Hepatic stellate cell (primary cell): ENCODE measurements around the gene ZNHIT2.
"Not testable (repeated sequence)": the region's sequence is repeated elsewhere in the genome, so short reads cannot be mapped to it uniquely, and the experiment has no call there.

Experiments used
- DNase-seq: peaks from one replicate; pipeline ENCODE4 v3.0.0; 2011; ENCODE audit warnings: low spot score

ZNHIT2 gene

GRCh38 chr11:65119670-65119995 is 2.1 kb upstream of the ZNHIT2 start:
- no peak for DNase-seq

- DNase-seq = not testable (repeated sequence)
Observed at GRCh38 chr11:65118891-65119669, 1.6 kb upstream of the ZNHIT2 start.

GRCh38 chr11:65118097-65118837 is 766 bp upstream of the ZNHIT2 start:
- DNase-seq = no peak

GRCh38 chr11:65116370-65117205 is 913 bp downstream of the ZNHIT2 start:
- DNase-seq = no peak

DNA sequence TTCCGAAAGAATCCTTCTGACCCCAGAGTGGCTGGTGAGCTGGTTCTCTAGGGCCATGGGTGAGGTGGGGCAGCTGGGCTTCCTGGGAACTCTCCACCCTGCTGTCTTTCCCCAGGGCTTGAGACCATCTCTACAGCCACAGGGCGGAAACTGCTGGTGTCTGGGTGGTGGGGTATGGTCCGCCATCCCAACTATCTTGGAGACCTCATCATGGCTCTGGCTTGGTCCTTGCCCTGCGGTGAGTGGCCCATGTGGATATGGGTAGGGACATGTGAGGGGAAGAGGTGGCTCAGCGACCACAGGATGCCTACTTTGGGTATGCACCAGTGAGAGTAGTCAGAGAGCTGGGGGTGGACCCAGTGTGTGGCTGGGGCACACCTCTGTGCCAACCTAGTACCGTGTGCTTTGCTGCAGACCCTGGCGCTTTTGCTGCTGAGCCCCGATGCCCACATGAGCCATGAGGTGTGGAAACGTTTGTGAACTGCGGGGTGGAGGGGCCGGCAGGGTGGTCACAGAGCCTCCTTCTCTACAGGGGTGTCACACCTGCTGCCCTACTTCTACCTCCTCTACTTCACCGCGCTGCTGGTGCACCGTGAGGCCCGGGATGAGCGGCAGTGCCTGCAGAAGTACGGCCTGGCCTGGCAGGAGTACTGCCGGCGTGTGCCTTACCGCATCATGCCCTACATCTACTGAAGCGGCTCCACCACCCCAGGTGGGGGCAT is 2.0 kb downstream of the ZNHIT2 start:
- DNase-seq = no peak

GRCh38 chr11:65114538-65115171 is 2.8 kb downstream of the ZNHIT2 start:
- DNase-seq = no peak

- DNase-seq = no peak
Observed at GRCh38 chr11:65113839-65114238, 3.7 kb downstream of the ZNHIT2 start.

DNA sequence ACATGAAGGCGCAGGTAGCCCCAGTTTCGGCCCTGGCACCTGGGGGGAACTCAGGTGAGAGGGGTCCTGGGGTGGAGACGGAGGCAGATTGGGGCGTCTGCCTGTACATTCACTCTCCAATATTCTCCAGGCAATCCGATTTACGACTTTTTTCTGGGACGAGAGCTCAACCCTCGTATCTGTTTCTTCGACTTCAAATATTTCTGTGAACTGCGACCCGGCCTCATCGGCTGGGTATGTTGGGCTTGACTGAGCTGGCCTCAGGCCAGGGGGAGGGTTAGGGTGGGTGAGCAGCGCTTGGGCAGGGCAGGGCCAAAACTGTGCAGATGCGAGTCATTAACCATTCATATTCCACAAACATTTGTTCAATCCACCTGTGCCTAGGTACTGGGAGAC is 4.1 kb downstream of the ZNHIT2 start:
- DNase-seq = no peak

DNA sequence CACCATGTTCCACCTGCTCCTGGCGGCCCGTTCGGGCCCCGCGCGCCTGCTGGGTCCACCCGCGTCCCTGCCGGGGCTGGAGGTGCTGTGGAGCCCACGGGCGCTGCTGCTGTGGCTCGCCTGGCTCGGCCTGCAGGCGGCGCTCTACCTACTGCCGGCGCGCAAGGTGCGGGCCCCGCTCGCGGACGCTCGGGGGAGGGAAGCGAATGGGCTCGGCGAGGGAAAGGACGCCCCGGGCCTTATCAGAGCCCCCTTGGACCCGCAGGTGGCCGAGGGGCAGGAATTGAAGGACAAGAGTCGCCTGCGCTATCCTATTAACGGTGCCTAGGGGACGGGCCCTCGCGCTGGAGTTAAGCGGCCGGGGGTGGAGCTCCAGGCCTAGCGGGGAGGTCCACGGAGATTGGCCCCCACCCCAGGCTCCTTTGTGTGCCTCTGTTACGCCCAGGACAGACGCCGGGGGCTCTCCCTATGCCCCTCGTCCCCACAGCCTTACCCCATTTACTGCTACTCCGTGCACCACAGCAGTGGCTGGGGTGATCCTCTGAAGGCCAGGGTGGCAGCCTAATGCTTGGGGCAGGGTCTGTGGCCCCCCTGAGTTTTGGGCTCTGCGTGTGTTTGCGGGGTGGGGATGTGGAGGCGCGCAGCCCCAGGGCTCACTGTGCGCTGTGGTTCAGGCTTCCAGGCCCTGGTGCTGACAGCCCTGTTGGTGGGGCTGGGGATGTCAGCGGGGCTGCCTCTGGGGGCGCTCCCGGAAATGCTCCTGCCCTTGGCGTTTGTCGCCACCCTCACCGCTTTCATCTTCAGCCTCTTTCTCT is 4.7 kb downstream of the ZNHIT2 start:
- peak; percentile 71 for DNase-seq

DNA sequence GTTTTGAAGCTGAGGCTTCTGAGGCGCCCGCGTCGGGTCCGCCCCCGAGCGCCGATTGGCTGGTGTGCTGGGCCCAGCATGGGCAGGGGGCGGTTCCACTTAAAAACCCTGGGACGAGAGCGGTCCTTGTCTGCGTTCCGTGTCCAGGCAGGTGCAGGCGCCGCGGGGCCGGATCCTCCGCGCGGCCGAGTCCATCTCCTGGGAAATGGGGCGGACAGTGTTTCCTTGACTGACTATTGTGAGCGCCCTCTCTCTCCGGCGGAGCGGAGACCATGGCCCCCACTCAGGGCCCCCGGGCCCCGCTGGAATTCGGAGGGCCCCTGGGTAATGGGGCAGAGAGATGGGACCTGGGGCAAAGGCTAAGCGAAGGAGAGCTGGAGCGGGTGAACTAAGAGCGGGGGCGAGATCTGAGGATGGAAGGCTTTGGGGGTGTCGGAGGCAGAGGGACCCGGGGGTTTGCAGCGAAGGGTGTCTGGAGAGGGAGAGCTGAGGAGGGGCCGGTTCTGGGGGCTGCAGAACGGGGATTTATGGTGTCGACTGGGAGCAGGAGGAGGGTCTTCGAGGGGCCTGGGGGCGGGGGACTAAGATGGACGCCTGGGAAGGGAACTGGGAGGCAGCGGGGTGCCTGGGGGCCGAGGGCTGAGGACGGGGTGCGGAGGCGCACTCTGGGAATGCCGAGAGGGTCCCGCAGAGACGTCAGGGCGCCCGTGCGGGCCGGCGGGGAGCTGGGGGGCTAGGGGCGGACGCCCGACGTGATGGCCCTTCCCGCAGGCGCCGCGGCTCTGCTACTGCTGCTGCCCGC is 5.6 kb downstream of the ZNHIT2 start, which contains the start of gene TM7SF2:
Gene TM7SF2, plus strand, starts transcription at position 129 of the 802 bp plus-strand sequence. Its CDS starts 144 bp downstream, at position 273.
- peak; percentile 98 for DNase-seq

DNA sequence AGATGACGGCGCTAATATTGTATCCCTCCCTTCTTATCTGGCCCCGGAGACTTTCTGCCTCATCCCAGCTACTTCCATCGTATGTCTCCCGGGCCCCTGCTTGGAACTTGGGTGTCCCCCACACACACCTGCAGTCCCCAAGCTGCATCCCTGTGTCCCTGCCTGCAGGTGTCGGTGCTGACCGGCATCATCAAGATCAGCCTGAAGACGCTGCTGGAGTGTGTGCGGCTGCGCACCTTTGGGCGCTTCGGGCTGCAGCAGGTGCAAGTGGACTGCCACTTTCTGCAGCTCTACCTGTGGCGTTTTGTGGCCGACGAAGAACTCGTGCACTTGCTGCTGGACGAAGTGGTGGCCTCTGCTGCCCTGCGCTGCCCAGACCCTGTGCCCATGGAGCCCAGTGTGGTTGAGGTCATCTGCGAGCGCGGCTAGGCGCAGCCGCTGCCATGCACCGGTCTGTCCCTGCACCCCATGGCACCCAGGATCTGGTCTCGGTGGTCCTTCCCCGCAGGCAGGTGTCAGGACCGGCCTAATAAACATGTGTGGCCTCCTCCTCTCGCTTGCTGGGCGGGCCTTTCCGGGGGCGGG is 6.2 kb downstream of the ZNHIT2 start:
- DNase-seq = no peak

GRCh38 chr11:65110354-65110861 is 7.1 kb downstream of the ZNHIT2 start:
- peak; percentile 91 for DNase-seq

DNA sequence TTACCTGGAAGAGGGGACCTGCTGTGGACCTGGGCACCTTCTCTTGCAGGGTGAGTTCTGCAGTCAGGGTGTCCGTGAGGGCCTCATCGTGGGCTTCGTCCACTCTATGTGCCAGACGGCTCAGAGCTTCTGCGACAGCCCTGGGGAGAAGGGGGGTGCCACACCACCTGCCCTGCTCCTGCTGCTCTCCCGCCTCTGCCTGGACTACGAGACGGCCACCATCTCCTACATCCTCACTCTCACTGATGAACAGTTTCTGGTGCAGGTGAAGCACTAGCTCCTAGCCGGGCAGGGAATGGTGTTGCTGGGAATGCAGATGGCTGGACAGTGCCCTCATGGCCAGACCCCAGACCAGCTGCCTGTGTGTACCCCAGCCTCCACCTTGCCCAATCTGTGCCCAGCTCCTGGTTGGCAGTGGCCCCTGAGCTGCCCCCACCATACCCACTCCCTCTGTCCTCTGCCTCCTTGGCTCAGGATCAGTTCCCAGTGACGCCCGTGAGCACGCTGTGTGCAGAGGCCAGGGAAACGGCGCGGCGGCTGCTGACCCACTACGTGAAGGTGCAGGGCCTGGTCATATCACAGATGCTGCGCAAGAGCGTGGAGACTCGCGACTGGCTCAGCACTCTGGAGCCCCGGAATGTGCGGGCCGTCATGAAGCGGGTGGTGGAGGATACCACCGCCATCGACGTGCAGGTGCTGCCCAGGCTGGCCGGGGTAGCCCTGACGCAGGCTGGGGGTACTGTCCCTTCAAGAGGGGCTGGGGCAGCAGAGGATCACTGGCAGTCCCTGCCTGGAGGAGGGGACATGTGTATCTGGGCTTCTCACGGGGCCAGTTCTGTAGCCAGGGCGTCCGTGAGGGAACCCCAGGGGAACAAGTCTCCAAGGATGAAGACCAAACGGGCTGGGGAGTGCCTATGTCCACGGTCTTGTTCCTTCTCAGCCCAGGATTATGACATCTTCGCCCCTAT is 8.0 kb downstream of the ZNHIT2 start:
- DNase-seq = no peak

GRCh38 chr11:65108469-65109123 is 8.9 kb downstream of the ZNHIT2 start:
- no peak for DNase-seq

DNA sequence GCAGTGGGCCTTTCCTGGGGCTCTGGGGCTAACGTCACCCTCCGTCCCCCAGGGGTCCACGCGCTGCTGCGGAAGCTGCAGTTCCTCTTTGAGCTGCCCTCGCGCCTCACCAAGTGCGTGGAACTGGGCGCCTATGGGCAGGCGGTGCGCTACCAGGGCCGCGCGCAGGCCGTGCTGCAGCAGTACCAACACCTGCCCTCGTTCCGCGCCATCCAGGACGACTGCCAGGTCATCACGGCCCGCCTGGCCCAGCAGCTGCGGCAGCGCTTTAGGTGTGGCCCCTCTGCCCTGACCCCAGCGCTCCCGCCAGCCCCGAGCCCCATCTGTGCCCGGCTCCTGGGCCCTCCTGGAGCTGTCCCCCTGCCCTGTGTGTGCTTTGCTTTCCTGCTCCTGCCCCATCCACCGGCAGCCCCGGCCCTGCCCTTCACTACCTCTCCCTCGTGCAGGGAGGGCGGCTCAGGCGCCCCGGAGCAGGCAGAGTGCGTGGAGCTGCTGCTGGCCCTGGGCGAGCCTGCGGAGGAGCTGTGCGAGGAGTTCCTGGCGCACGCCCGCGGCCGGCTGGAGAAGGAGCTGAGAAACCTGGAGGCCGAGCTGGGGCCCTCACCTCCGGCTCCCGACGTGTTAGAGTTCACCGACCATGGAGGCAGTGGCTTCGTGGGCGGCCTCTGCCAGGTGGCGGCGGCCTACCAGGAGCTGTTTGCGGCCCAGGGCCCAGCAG is 9.6 kb downstream of the ZNHIT2 start:
- no peak for DNase-seq

DNA sequence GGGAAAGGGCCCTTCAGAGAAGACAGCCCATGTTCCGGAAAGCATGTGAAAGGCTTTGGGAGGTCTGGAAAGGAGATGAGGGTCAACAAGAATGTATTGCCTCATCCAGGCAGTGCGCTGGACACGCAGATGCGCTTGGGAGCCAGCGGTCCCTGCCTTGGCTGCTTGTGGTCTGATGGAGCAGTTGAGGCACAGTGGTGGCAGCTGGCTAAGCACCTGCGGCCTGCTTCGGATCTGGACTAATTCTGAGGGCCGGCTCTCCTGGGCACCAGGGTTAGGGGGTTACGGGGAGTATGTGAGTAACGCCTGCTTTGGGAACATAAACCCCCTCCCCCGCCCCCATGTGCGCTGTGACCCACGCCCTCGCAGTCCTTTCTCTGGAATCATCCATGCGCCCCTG is 10.4 kb downstream of the ZNHIT2 start:
- DNase-seq = no peak

- DNase-seq = no peak
Observed at GRCh38 chr11:65104628-65105027, 12.9 kb downstream of the ZNHIT2 start.
